GM18498 (cell line): ENCODE measurements around the gene GBP4.
"Not testable (repeated sequence)": the region's sequence is repeated elsewhere in the genome, so short reads cannot be mapped to it uniquely, and the experiment has no call there.

Experiments used
- ATAC-seq: cut with Tn5 transposase; IDR thresholded peaks from one replicate; pipeline ENCODE4 v1.9.1; 2021; ENCODE audit warnings: mild to moderate bottlenecking, moderate library complexity; ENCODE audit not compliant: unreplicated experiment

Gene GBP4, protein sequence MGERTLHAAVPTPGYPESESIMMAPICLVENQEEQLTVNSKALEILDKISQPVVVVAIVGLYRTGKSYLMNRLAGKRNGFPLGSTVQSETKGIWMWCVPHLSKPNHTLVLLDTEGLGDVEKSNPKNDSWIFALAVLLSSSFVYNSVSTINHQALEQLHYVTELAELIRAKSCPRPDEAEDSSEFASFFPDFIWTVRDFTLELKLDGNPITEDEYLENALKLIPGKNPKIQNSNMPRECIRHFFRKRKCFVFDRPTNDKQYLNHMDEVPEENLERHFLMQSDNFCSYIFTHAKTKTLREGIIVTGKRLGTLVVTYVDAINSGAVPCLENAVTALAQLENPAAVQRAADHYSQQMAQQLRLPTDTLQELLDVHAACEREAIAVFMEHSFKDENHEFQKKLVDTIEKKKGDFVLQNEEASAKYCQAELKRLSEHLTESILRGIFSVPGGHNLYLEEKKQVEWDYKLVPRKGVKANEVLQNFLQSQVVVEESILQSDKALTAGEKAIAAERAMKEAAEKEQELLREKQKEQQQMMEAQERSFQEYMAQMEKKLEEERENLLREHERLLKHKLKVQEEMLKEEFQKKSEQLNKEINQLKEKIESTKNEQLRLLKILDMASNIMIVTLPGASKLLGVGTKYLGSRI

DNA sequence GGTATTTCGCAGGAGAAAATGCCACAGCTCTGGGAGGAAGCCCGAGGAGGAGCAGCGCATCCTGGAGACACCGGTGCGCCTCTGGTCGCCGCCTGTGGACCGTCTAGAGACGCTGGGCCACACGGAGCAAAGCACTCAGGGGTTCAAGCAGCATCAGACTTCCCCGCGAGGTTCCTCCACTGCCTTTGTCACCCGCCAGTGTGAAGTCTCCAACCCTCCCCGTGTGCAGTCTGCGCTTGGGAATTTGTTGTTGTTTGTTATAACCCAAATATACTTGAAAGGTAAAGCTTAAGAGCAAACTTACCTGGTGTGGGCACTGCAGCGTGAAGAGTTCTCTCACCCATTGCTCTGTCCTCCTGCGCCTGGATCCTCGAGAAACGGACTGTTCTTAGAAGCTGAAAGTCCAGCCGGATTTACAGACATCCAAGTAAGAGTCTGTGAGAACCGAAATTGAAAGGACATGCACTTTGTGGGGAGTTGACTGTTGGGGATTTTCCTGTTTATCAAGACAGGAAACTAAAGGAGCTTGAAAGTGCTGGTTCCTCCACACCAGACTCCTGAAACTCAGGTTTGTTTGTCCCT is at the start of gene GBP4:
Gene GBP4, minus strand, starts transcription at position 452 of the 582 bp plus-strand sequence. Its CDS starts 108 bp downstream, at position 344.
- peak; percentile 40 for ATAC-seq

DNA sequence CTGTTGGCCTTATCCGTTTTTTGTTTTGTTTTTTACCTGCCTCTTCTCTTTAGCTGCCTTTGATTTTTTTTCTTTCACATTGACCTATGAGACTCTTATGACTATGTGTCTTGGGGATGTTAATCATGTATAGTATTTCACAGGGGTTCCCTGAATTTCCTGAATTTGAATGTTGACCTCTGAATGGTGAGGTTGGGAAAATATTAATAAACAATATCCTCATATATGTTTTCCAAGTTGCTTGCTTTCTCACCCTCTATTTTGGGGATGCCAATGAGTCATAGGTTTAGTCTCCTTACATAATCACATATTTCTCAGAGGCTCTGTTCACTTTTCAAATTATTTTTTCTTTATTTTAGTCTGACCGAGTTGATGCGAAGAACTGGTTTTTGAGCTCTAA is 44.3 kb upstream of the GBP4 start:
- no peak for ATAC-seq

- ATAC-seq = no peak
Measured at GRCh38 chr1:89221341-89221740, 22.6 kb upstream of the GBP4 start.

DNA sequence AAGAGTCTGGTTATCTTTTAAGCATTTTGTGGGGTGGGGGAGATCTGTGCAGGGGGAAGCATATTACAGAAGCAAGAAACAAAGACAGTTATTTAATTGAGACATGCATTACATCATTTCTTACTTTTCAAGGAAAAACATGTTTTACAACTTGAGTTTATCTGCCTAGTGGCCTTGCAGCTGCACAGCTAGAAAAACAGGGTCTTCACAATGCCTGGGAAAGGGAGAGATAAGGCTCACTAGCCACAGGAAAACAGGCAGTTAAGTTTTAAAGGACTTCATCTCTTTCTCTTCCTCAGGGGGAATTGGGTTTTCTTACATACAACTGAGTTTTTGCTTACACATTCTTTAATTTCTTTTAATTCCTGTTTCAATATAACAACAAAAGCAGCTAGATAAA is 21.1 kb upstream of the GBP4 start:
- ATAC-seq = not testable (repeated sequence)

DNA sequence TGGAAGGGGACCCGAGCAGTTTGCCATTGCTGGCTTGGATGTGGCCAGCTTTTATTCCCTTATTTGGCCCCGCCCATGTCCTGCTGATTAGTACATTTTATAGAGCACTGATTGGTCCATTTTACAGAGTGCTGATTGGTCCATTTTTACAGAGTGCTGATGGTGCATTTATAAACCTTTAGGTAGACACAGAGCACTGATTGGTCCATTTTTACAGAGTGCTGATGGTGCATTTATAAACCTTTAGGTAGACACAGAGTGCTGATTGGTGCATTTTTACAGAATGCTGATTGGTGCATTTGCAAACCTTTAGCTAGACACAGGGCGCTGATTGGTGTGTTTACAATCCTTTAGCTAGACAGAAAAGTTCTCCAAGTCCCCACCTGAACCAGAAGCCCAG is 20.2 kb upstream of the GBP4 start:
- ATAC-seq = not testable (repeated sequence)

DNA sequence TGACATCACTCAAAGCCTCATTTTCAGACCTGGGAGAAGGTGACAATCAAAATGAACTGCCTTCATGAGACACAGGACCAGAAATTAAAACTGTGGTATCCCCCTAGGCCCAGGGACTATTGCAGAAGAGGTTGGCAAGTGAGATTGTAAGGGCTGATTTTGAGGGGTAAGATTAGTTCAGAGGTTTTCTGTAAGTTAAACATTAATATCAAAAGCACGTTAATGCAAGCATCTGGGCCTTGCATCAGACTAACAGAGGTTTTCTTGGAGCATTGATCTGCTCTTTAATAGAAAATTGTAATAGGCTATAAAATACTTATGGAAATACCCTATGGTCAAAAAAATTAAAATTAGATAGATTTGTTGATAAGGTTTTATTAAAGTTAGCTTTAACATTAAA is 14.6 kb upstream of the GBP4 start:
- no peak for ATAC-seq

DNA sequence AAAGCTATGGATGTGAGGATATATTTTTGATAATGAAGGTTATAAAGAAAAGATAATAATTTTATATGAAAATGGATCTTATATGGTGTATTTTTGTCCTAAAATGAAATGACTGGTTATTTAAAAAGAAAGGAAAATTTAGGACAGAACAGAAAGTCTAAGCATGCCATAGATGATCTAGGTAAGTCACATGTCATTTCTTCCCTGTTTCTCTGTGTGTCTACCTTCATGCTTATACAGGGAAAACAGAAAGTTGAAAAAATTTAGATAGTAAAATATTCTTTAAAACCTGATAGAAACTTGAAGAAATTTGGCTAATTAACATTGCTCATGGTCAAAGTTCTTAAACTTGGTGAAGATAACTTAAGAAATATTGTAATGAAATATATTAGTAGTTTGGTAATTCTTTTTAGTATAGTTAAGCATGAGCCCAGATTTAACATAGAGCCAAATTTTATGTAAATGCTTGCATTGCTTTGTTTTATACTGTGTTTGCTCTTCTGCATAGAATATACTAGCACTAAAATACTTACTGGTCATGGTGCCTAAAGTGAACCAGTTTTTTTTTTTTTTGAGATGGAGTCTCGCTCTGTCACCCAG is 12.4 kb upstream of the GBP4 start:
- ATAC-seq = no peak

DNA sequence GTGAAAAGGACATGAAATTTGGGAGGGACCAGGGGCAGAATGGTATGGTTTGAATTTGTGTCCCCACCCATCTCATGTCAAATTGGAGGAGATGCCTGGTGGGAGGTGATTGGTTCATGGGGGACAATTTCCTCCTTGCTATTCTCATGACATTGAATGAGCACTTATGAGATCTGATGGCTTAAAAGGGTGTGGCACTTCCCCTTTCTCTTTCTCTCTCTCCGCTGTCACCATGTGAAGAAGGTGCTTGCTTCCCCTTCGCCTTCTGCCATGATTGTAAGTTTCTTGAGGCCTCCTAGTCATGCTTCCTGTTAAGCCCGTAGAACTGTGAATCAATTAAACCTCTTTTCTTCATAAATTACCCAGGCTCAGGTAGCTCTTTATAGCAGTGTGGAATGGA is 7.6 kb upstream of the GBP4 start:
- no peak for ATAC-seq

- no peak for ATAC-seq
Measured at GRCh38 chr1:89203166-89203565, 4.4 kb upstream of the GBP4 start.

DNA sequence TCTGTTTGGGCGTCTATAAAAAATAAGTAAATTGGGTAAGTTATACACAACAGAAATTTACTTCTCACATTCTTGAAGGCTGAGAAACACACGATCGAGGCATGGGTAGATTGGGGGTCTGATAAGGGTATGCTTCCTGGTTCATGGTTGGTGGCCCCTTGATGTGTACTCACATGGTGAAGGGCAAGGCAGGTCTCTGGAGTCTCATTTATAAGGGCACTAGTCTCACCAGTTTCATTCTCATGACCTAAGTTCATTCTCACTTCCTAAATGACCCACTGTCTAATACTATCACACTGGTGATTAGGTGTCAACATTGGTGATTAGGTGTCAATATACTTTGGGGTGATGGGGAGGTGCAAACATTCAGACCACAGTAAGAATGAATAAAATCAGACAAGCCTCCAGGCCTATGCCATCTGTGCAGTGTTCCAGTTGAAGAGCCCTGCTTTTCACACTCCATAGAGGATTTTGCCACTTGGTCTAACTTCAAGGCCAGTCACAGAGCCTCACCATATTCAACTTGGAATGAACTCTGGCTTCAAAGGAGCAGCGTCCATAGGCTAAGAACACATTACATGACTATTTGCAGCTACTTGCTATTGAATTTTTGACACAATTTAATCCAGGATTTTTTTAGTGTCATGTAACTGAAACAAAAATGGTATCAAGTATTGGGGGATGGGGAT is 2.5 kb upstream of the GBP4 start:
- peak; percentile 81 for ATAC-seq

DNA sequence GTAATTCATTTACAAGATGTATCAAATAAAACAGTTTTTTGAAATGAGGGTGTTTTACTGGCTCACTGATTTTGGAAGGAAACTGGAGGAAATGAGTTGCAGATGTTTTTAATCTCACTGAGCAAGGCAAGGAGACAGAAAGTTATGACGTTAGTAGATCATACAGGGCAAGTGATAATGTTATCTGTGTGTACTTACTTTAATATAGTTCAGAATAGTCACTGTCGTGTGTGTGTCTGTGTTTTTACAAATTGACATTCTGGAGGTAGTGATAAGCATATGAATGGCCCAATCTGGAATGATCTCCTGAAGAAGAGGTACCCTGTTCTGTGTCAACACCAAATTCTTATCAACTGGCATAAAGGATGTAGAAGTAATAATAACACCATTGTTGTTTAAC is 1.9 kb upstream of the GBP4 start:
- ATAC-seq = no peak

DNA sequence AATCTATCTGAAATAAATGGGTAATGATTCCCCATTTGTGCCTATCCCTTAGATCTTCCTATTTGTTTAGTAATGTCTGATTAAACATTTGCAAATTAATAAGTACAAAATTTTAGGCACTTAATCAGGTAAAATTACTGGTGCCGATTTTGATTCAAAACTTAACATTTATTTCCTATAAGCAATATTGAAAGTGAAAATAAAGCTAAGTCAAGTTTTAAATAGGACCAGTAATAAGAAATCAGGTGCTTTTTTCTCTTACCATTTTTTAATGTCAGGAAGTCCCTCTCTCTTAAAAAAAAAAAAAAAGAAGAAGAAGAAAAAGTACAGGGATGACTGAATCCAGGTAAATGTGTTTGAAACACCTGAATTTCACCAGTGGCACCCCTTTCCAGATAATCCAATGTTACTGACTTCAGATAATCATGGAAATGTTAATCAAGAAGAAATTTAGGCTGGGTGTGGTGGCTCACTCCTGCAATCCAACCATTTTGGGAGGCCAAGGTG is 836 bp upstream of the GBP4 start:
- ATAC-seq = no peak

DNA sequence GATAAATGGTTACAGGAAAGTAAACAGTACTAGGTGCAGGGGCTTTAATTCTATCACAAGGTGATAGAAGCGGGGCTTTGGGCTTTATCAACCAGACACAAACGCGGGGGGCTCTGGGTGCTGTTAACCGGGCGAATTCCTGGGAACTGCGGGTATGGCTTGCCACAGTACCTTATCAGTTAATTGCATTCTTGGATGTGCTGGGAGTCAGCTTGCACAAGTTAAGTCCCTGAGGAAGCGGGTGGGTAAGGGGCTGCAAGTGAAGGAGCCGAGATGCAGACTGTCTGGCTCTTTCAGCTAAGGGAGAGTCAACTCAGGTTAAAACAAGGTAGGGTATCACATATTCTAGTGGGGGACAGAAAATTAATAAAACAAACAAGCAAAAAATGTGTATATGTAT is 661 bp downstream of the GBP4 start:
- ATAC-seq = no peak

- ATAC-seq = no peak
Measured at GRCh38 chr1:89195476-89195875, 3.3 kb downstream of the GBP4 start.

GRCh38 chr1:89191314-89191713 is 7.4 kb downstream of the GBP4 start:
- ATAC-seq = no peak

GRCh38 chr1:89190017-89190416 is 8.7 kb downstream of the GBP4 start:
- ATAC-seq = no peak

DNA sequence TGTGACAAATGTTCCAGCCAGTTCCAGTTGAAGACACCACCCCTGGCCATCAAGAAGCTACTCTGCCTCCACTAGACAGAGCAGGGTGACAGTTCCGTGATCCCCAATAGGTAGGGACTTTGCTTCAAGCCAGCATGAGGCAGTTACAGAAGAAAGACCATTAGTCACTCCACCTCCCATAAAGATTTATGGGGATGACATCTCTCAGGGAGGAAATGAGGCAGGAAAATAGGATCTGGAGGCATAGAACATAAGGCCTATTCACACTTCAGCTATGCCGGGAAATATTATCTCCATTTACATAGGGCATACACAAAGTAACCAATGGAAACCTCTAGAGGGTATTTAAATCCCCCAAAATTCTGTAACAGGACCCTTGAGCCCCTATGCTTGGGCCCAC is 19.4 kb downstream of the GBP4 start:
- ATAC-seq = no peak

- no peak for ATAC-seq
Measured at GRCh38 chr1:89176971-89177370, 21.8 kb downstream of the GBP4 start.

DNA sequence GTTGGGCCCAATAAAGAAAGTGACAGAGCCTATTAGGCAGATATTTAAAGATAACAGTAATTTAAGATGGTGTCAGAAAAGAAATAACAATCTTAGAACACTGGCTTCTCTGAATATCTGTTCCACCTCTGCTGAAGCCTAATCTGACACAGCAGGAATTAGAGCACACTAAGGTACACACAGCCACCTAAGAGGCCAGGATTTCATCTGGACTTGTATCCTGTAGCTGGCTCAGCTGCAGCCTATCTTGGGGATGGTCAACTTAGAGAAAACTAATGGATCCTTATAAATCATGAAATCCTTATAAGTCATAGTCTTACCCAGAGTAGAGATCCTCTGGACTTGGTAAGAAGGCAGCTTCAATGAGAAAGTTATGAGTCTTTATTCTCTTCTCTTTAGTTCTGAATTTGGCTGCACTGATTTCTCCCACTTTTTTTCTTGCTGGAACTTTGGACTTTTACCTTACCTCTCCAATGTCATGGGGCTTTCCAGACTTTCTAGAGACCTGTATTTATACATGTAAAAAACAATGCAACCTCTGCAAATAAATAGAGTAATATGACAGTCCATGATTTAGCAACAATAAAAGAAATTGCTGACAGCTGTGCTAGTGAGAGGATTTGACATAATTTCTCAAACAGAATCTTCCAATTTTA is 23.0 kb downstream of the GBP4 start, which contains the start of gene GBP7:
Gene GBP7, minus strand, starts transcription at position 403 of the 656 bp plus-strand sequence. CDS start 4,068 bp downstream, outside the sequence.
- no peak for ATAC-seq

GRCh38 chr1:89174491-89174890 is 24.3 kb downstream of the GBP4 start:
- no peak for ATAC-seq
